Dermis microvascular lymphatic vessel endothelial cell (primary cell): ENCODE results near the gene PLAAT3. TPM values are rescaled to one million over a fixed set of nuclear protein-coding genes. Genes with fewer than 3 reads are reported as not detected.
"Not testable (repeated sequence)": the region's sequence is repeated elsewhere in the genome, so short reads cannot be mapped to it uniquely, and the experiment has no call there.

Source experiments
- DNase-seq, 2 donors: peaks; one replicate each; pipeline versions ENCODE4 v3.0.0 to v3.0.0-alpha.2; 2010; ENCODE audit warnings: low read depth in 2 of 2
- total RNA-seq: library from RNA; depleted of rRNA; stranded (reverse); fragments of >200 nt; gene quantifications from 2 replicates; pipeline ENCODE4 v1.2.1, GENCODE V29; 2014

PLAAT3 gene
- total RNA-seq = 66.6 and 77.4 TPM in 2 replicates

DNA sequence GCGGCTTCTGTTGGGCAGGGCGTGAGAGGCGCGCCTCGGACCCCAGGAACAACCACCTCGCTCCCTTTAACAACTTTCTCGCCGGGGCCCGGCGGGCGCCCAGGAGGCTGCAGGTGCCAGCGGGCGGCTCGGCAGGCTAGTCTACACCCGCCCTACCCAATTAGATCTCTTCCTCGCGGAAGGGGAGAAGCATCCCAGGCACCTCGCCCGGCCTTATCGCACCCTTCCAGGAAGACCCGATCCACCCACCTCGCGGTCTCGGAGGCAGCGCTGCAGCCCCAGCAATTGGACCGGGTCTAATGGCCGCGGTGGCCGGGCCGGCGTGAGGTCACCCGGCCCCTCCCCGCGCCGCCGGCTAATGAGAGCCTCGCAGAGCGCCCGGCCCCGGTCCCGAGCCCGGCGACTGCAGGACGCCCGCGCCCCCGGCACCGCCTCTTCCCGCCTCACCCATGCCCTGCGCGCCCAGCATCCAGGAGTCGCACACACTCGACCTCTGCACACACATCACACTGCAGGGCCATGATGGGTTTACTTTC, at the start of gene PLAAT3:
Gene PLAAT3, minus strand, starts transcription at position 298 of the 536 bp plus-strand sequence. CDS start 419 bp downstream, outside the sequence.
- DNase-seq = peak; percentile 35 to 81

DNA sequence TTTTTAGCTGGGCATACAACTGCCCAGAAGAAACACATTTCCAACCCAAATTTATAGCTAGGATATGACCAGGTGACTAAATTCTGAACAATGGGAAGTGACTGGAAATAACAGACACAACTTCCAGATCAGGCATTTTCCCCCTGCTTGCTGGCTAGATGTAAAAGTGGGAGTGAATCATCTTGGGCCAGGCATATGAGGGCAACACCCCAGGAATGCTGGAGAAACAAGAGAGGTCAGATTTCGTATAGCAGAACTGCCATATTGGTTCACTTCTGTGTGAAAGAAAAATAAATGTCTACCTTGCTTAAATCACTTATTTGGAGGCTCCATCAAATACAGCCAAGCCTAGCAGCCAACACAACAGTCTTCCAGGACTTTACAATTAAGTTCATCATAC, 49.6 kb upstream of the PLAAT3 start:
- peak in 1 of 2 donors; percentile 73 for DNase-seq

DNA sequence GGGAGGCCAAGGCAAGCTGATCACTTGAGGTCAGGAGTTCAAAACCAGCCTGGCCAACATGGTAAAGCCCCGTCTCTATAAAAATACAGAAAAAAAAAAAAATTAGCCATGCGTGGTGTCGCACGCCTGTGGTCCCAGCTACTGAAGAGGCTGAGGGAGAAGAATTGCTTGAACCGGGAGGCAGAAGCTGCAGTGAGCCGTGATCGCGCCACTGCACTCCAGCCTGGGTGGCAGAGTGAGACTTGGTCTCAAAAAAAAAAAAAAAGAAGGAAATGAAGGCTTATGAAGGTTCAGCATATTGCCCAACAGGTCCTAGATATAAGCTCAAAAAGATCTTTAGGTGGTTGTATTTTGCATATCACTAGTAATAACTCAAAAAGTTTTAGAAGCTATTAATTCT, 46.7 kb upstream of the PLAAT3 start:
- DNase-seq = no peak

- peak in 1 of 2 donors; percentile 16 for DNase-seq
These were observed 38.4 kb upstream of the PLAAT3 start for GRCh38 chr11:63652671-63653070.

DNA sequence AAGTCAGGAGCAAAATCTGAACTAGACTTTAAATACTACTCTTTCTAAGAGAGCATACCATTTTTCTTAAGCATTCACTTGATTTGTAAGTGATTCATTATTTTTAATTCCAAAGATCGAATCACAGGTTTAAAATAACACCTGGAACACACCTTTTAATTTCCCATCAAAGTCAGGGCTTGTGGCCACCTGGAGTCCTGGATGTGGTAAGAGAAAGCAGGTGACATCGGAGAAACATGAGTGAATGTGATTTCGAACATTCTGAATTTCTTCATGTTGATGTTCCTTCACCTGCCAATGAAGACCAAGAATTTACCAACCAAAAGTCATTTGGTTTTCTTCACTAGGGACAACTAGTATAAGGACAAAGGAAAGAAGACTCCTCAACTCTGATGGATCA, 29.0 kb upstream of the PLAAT3 start:
- DNase-seq = no peak

DNA sequence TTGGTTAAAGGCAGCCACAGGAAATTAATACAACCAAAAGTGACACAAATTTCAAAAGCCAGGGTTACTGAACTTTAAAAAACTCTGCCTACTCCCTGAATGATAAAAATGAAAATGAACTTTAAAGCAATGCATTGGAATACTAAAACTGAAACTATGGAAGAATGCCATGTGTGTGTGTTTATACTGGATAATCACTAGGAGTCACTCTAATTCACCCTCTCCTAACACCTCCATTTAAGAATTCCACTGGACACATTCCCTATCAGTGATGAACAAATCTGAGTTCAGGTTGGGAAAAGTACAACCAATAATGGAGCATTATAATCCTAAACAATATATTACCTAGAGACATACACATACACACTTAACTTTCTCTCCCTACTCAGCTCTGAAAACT, 27.5 kb upstream of the PLAAT3 start:
- peak; percentile 28 for DNase-seq

- DNase-seq = peak in 1 of 2 donors; percentile 7
These were observed 25.1 kb upstream of the PLAAT3 start for GRCh38 chr11:63639199-63639832.

- not testable (repeated sequence) for DNase-seq
These were observed 24.2 kb upstream of the PLAAT3 start for GRCh38 chr11:63638436-63638835.

- DNase-seq = peak; percentile 23 to 64
These were observed 21.7 kb upstream of the PLAAT3 start for GRCh38 chr11:63635762-63636465.

- no peak for DNase-seq
These were observed 15.2 kb upstream of the PLAAT3 start for GRCh38 chr11:63629426-63629825.

DNA sequence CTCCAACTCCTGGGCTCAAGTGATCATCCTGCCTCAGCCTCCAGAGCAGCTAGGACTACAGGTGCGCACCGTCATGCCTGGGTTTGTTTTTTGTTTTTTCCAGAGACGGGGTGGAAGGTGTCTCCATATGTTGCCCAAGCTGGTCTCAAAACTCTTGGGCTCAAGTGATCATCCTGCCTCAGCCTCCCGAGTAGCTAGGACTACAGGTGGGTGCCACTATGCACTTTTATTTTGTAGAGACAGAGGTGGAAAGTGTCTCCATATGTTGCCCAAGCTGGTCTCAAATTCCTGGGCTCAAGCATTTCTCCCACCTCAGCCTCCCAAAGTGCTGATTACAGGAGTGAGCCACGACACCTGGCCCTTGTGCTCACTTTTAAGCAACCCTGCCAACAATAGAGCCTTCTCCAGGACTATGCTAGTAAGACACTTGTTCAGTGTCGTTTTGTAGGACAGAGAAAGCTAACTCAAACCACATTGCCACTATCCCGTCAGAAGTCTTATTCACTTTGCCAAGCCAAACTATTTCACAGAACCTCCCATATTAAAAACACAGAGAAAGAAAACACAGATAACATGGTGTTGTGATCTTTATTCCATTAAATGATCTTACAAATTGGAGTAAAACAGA, 9.4 kb upstream of the PLAAT3 start:
- DNase-seq = no peak

DNA sequence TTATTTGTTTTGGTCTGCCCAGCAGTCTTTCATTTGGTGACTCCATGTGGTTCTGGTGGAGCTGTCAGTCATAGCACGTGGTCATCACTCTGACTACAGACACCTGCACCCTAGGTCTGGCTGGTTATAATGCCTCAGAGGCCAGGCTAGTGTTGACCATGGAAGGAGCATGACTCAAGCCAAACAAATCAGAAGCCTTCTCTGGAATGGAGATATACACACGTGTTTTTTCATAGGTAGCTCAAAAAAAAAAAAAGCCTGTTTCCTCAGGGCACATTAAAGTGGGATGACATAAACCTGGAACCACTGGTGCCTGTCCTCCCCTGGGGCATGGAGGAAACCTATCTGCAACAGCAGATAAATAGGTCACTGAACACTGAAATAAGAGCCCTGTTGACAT, 8.1 kb upstream of the PLAAT3 start:
- DNase-seq = no peak

GRCh38 chr11:63621071-63621470, 6.8 kb upstream of the PLAAT3 start:
- DNase-seq = no peak

DNA sequence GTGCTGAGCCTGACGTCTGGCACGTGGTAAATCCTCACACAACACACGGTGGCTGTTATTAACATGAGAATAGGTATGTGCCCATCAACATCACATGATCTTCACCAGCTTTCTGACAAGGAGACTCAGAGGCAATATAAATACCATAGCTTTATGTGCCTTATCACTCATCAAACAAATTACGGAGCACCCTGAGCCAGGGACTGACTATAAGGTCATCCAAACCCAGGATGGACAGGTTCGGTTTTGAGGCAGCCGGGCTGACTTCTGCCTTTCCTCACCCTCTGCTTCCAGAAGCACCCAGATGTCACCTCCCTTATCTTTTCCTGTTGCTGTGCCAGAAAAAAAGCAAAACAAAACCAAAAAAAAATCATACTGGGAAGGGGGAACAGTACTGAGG, 5.7 kb upstream of the PLAAT3 start:
- DNase-seq = no peak

- DNase-seq = not testable (repeated sequence)
These were observed 3.5 kb upstream of the PLAAT3 start for GRCh38 chr11:63617686-63618085.

DNA sequence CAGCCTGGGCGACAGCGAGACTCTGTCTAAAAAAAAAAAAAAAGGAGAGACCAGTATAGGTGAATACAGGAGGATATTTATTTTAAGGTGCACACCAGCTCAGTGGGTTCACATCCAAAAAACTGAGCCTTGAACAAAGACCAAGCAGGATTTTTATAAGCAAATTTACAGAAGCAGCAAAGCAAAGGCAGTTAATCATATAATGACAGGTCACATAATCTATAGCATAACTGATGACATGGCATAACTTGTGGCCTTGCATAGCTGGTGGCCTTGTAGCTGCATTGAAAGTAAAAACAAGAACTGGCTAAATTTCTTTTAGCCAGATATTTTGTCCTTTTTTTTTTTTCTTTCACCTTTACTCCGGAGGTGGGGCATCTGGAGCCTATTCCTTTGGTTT, 2.7 kb upstream of the PLAAT3 start:
- no peak for DNase-seq

GRCh38 chr11:63613517-63614135, 607 bp downstream of the PLAAT3 start:
- DNase-seq = peak; percentile 55 to 68

DNA sequence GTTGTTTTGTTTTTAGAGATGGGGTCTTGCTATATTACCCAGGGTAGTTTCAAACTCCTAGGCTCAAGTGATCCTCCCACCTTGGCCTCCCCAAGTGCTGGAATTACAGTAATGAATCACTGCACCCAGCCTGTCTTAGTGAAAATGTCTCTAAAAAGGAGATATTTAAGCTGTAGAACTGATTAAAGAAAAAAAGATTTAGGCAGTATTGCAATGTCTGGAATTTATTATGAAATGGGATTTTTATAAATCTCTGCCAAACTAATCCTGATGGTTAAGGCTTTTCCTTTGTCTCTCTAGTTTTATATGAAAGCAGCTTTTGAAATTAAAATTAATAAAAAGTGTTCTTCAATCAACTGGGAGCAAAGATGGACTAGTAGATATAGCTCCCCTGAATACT, 2.1 kb downstream of the PLAAT3 start:
- DNase-seq = no peak

GRCh38 chr11:63611395-63611747, 2.9 kb downstream of the PLAAT3 start:
- no peak for DNase-seq

- no peak for DNase-seq
These were observed 3.4 kb downstream of the PLAAT3 start for GRCh38 chr11:63610604-63611394.

GRCh38 chr11:63609971-63610580, 4.2 kb downstream of the PLAAT3 start:
- DNase-seq = no peak
